ENCODE measurements around the gene HES3.

DNA sequence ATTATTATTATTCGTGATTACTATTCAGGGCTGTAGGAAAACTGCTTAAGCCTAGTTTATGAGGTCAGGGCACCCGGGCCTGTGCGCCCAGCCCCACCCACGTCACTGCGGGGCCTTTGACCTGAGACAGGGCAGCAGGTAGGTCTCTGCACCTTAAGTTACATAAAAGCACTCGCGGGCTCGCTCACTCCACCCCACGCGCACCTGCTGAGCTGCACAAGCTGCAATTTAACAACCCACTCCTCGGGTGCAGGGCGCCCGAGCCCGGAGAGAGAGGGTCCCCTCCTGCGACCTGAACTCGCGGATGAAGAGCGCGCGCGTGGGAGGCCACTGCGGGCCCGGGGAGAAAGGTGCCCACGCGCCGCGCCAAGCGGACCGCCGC lies 8.7 kb upstream of the HES3 start:
- TF ChIP-seq, protein P1, sequence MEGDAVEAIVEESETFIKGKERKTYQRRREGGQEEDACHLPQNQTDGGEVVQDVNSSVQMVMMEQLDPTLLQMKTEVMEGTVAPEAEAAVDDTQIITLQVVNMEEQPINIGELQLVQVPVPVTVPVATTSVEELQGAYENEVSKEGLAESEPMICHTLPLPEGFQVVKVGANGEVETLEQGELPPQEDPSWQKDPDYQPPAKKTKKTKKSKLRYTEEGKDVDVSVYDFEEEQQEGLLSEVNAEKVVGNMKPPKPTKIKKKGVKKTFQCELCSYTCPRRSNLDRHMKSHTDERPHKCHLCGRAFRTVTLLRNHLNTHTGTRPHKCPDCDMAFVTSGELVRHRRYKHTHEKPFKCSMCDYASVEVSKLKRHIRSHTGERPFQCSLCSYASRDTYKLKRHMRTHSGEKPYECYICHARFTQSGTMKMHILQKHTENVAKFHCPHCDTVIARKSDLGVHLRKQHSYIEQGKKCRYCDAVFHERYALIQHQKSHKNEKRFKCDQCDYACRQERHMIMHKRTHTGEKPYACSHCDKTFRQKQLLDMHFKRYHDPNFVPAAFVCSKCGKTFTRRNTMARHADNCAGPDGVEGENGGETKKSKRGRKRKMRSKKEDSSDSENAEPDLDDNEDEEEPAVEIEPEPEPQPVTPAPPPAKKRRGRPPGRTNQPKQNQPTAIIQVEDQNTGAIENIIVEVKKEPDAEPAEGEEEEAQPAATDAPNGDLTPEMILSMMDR (IDR thresholded peaks at IDR 0.05; ENCODE audit: low read depth, low read length, poor library complexity, severe bottlenecking): no peak
- TF ChIP-seq EZH2phosphoT487 (IDR thresholded peaks at IDR 0.05; ENCODE audit: borderline replicate concordance, low read length): no peak

All from DOHH2 (cell line).